ENCODE measurements around the gene SLC7A9.
"Not testable (repeated sequence)": the region's sequence is repeated elsewhere in the genome, so short reads cannot be mapped to it uniquely, and the experiment has no call there.

DNA sequence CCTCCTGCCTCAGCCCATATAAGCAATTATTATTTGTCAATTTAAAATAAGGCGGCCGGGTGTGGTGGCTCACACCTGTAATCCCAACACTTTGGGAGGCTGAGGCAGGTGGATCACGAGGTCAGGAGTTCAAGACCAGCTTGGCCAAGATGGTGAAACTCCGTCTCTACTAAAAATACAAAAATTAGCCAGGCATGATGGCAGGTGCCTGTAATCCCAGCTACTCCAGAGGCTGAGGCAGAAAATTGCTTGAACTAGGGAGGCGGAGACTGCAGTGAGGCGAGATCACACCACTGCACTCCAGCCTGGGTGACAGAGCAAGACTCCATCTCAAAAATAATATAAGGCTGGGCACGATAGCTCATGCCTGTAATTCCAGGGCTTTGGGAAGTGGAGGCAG, 12.7 kb downstream of the SLC7A9 start:
- TF ChIP-seq, protein P1, sequence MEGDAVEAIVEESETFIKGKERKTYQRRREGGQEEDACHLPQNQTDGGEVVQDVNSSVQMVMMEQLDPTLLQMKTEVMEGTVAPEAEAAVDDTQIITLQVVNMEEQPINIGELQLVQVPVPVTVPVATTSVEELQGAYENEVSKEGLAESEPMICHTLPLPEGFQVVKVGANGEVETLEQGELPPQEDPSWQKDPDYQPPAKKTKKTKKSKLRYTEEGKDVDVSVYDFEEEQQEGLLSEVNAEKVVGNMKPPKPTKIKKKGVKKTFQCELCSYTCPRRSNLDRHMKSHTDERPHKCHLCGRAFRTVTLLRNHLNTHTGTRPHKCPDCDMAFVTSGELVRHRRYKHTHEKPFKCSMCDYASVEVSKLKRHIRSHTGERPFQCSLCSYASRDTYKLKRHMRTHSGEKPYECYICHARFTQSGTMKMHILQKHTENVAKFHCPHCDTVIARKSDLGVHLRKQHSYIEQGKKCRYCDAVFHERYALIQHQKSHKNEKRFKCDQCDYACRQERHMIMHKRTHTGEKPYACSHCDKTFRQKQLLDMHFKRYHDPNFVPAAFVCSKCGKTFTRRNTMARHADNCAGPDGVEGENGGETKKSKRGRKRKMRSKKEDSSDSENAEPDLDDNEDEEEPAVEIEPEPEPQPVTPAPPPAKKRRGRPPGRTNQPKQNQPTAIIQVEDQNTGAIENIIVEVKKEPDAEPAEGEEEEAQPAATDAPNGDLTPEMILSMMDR (IDR thresholded peaks at IDR 0.05) = not testable (repeated sequence)
- TF ChIP-seq POLR2AphosphoS5 (IDR thresholded peaks at IDR 0.05) = not testable (repeated sequence)
